ENCODE data around the gene PRELID1.
"Not testable (repeated sequence)": the region's sequence is repeated elsewhere in the genome, so short reads cannot be mapped to it uniquely, and the experiment has no call there.

The PRELID1 gene

GRCh38 chr5:177336112-177336511 is 32.5 kb downstream of the PRELID1 start:
- DNase-seq (ENCODE audit: low read depth), result no peak

GRCh38 chr5:177336603-177337494 is 33.2 kb downstream of the PRELID1 start:
- DNase-seq (ENCODE audit: low read depth), result no peak

- no peak for DNase-seq (ENCODE audit: low read depth)
These were observed 34.9 kb downstream of the PRELID1 start for GRCh38 chr5:177338251-177339106.

- DNase-seq (ENCODE audit: low read depth), result no peak
These were observed 35.6 kb downstream of the PRELID1 start for GRCh38 chr5:177339107-177339638.

- DNase-seq (ENCODE audit: low read depth), result not testable (repeated sequence)
These were observed 39.4 kb downstream of the PRELID1 start for GRCh38 chr5:177343000-177343399.

GRCh38 chr5:177343777-177344176 is 40.2 kb downstream of the PRELID1 start:
- no peak for DNase-seq (ENCODE audit: low read depth)

- DNase-seq (ENCODE audit: low read depth), result no peak
These were observed 41.3 kb downstream of the PRELID1 start for GRCh38 chr5:177344891-177345290.

- no peak for DNase-seq (ENCODE audit: low read depth)
These were observed 43.2 kb downstream of the PRELID1 start for GRCh38 chr5:177346820-177347219.

GRCh38 chr5:177347699-177348098 is 44.1 kb downstream of the PRELID1 start:
- no peak for DNase-seq (ENCODE audit: low read depth)

GRCh38 chr5:177349362-177349647 is 45.7 kb downstream of the PRELID1 start:
- no peak for DNase-seq (ENCODE audit: low read depth)

- no peak for DNase-seq (ENCODE audit: low read depth)
These were observed 46.2 kb downstream of the PRELID1 start for GRCh38 chr5:177349762-177350161.

GRCh38 chr5:177350776-177351391 is 47.3 kb downstream of the PRELID1 start:
- DNase-seq (ENCODE audit: low read depth), result no peak

- DNase-seq (ENCODE audit: low read depth), result peak; percentile 96
These were observed 48.1 kb downstream of the PRELID1 start, which contains the start of gene LMAN2 for GRCh38 chr5:177351392-177352329. Gene LMAN2 (minus strand): TSS chr5:177351668. CDS start chr5:177351647, 21 bp downstream.

GRCh38 chr5:177353093-177353492 is 49.5 kb downstream of the PRELID1 start:
- DNase-seq (ENCODE audit: low read depth), result no peak

- no peak for DNase-seq (ENCODE audit: low read depth)
These were observed 50.7 kb downstream of the PRELID1 start for GRCh38 chr5:177354256-177354655.

- DNase-seq (ENCODE audit: low read depth), result no peak
These were observed 51.1 kb downstream of the PRELID1 start for GRCh38 chr5:177354711-177355110.

GRCh38 chr5:177355162-177355867 is 51.7 kb downstream of the PRELID1 start:
- no peak for DNase-seq (ENCODE audit: low read depth)

GRCh38 chr5:177355868-177356168 is 52.2 kb downstream of the PRELID1 start:
- no peak for DNase-seq (ENCODE audit: low read depth)
